Measurements from ENCODE around the gene BTBD9.

GRCh38 chr6:38554014-38554413 is 85.7 kb downstream of the BTBD9 start:
- TF ChIP-seq POLR2A (IDR thresholded peaks at IDR 0.05) (no peak), CTCF (IDR thresholded peaks at IDR 0.05) (no peak)
